Measurements from ENCODE around the gene ZNF407. TPM values are rescaled to one million over a fixed set of nuclear protein-coding genes. Genes with fewer than 3 reads are reported as not detected.
A peak's percentile ranks its signal among the peaks of the same experiment; 100 is the strongest.

ZNF407 gene
- polyA plus RNA-seq, 1 experiment, result 2.8 TPM

- no peaks in the 10 kb centered on the region for H3K36me3 ChIP-seq (ENCODE audit: control insufficient read depth, insufficient read depth, low read length)
- peak; percentile 45 for DNase-seq (ENCODE audit: low read depth)
- TF ChIP-seq CTCF (IDR thresholded peaks at IDR 0.05; ENCODE audit: insufficient read depth, low read depth, low read length), result no peak
- ChIA-PET POLR2A (no interaction called here), CTCF (no interaction called here)
- H3K4me3 ChIP-seq (ENCODE audit: low read depth, low read length), result no peak overlapping the region
- no peaks in the 10 kb centered on the region for H3K27me3 ChIP-seq (ENCODE audit: control insufficient read depth, insufficient read depth, low read length)
Observed at GRCh38 chr18:74951165-74951760, 353.6 kb downstream of the ZNF407 start.

- Histone ChIP-seq H3K27me3 (ENCODE audit: control insufficient read depth, insufficient read depth, low read length) (no peaks in the 10 kb centered on the region), H3K36me3 (ENCODE audit: control insufficient read depth, insufficient read depth, low read length) (peaks cover 1% of the 10 kb centered on the region; the same call in 1 of the 2 replicates), H3K4me3 (ENCODE audit: low read depth, low read length) (no peak overlapping the region)
- POLR2A ChIA-PET, result no interaction called here
- DNase-seq (ENCODE audit: low read depth), result no peak
- CTCF ChIA-PET, result no interaction called here
- TF ChIP-seq CTCF (IDR thresholded peaks at IDR 0.05; ENCODE audit: insufficient read depth, low read depth, low read length), result no peak
Observed at GRCh38 chr18:74957588-74958224, 360.0 kb downstream of the ZNF407 start.

- no peak for DNase-seq (ENCODE audit: low read depth)
- no peak for TF ChIP-seq CTCF (IDR thresholded peaks at IDR 0.05; ENCODE audit: insufficient read depth, low read depth, low read length)
- ChIA-PET POLR2A (no interaction called here), CTCF (no interaction called here)
- H3K4me3 ChIP-seq (ENCODE audit: low read depth, low read length), result no peak overlapping the region
- H3K27me3 ChIP-seq (ENCODE audit: control insufficient read depth, insufficient read depth, low read length), result no peaks in the 10 kb centered on the region
- peaks cover 1% of the 10 kb centered on the region; the same call in 1 of the 2 replicates for H3K36me3 ChIP-seq (ENCODE audit: control insufficient read depth, insufficient read depth, low read length)
Observed at GRCh38 chr18:74959216-74959615, 361.5 kb downstream of the ZNF407 start.

GRCh38 chr18:74961596-74961995 lies 363.9 kb downstream of the ZNF407 start:
- H3K36me3 ChIP-seq (ENCODE audit: control insufficient read depth, insufficient read depth, low read length), result no peaks in the 10 kb centered on the region; the same call in 1 of the 2 replicates
- DNase-seq (ENCODE audit: low read depth), result no peak
- TF ChIP-seq CTCF (IDR thresholded peaks at IDR 0.05; ENCODE audit: insufficient read depth, low read depth, low read length), result no peak
- H3K4me3 ChIP-seq (ENCODE audit: low read depth, low read length), result no peak overlapping the region
- POLR2A ChIA-PET, result no interaction called here
- H3K27me3 ChIP-seq (ENCODE audit: control insufficient read depth, insufficient read depth, low read length), result no peaks in the 10 kb centered on the region
- CTCF ChIA-PET, result no interaction called here

- no peak for DNase-seq (ENCODE audit: low read depth)
- Histone ChIP-seq H3K27me3 (ENCODE audit: control insufficient read depth, insufficient read depth, low read length) (no peaks in the 10 kb centered on the region), H3K4me3 (ENCODE audit: low read depth, low read length) (no peak overlapping the region), H3K36me3 (ENCODE audit: control insufficient read depth, insufficient read depth, low read length) (no peaks in the 10 kb centered on the region)
- CTCF ChIA-PET, result interaction anchor here (0.6 to 1.6 kb wide), 10 partner anchors 9 to 306 kb away, joined by 3 to 6 read pairs (median 3); no protein-coding TSS in a partner anchor
- POLR2A ChIA-PET, result no interaction called here
- TF ChIP-seq CTCF (IDR thresholded peaks at IDR 0.05; ENCODE audit: insufficient read depth, low read depth, low read length), result peak; percentile 50
Observed at GRCh38 chr18:74963820-74964446, 366.3 kb downstream of the ZNF407 start.
